Natural killer cell (primary cell): ENCODE results near the gene CCDC102A. TPM values are rescaled to one million over a fixed set of nuclear protein-coding genes. Genes with fewer than 3 reads are reported as not detected.

Source experiments
- ATAC-seq, 3 donors: fragments of 150-1000 bp in 2 of 3; fragments of 200-7000 bp in 1 of 3; cut with Tn5 transposase; 1 replicate in 1 of 3; 2 replicates in 2 of 3; pipeline ENCODE4 v1.10.0; 2021; ENCODE audit warnings: mild to moderate bottlenecking in 2 of 3, moderate library complexity in 2 of 3
- DNase-seq, 2 donors: peaks; one replicate each; pipeline versions ENCODE4 v3.0.0 to v3.0.0-alpha.2; 2013 to 2021; ENCODE audit warnings: mixed read lengths in 1 of 2
- H3K27ac ChIP-seq: one replicate; pipeline ENCODE4 v1.5.1; 2013; ENCODE audit warnings: mild to moderate bottlenecking, low read length
- H3K27me3 ChIP-seq: one replicate; pipeline ENCODE4 v1.6.1; 2013; ENCODE audit warnings: low read length; ENCODE audit not compliant: control insufficient read depth, insufficient read depth
- H3K36me3 ChIP-seq: one replicate; pipeline ENCODE4 v1.6.1; 2013; ENCODE audit warnings: low read length; ENCODE audit not compliant: control insufficient read depth, insufficient read depth
- H3K4me1 ChIP-seq: one replicate; pipeline ENCODE4 v1.6.1; 2013; ENCODE audit warnings: low read length; ENCODE audit not compliant: control insufficient read depth, insufficient read depth
- H3K4me3 ChIP-seq: one replicate; pipeline ENCODE4 v1.5.1; 2013; ENCODE audit warnings: low read length
- H3K9me3 ChIP-seq: one replicate; pipeline ENCODE4 v1.6.1; 2013; ENCODE audit warnings: low read length; ENCODE audit not compliant: control insufficient read depth, insufficient read depth
- H3K27ac Mint-ChIP-seq, 2 donors: one replicate each; pipeline ENCODE4 v1.8.0; 2022; ENCODE audit warnings: mild to moderate bottlenecking in 2 of 2, mixed read lengths in 2 of 2, moderate library complexity in 1 of 2
- H3K27me3 Mint-ChIP-seq, 2 donors: one replicate each; pipeline ENCODE4 v1.8.0; 2022; ENCODE audit warnings: low read depth in 2 of 2, mixed read lengths in 2 of 2
- H3K36me3 Mint-ChIP-seq: one replicate; pipeline ENCODE4 v1.8.0; 2022; ENCODE audit warnings: mixed read lengths
- H3K4me1 Mint-ChIP-seq, 2 donors: one replicate each; pipeline ENCODE4 v1.8.0; 2022; ENCODE audit warnings: mixed read lengths in 2 of 2
- H3K4me3 Mint-ChIP-seq: one replicate; pipeline ENCODE4 v1.8.0; 2022; ENCODE audit warnings: mild to moderate bottlenecking, moderate library complexity, mixed read lengths
- H3K9me3 Mint-ChIP-seq, 2 donors: one replicate each; pipeline ENCODE4 v1.8.0; 2022; ENCODE audit warnings: mixed read lengths in 2 of 2
- CTCF ChIP-seq: fragments of 200-600 bp; IDR thresholded peaks from one replicate; pipeline ENCODE4 v1.8.0; 2022; ENCODE audit warnings: antibody characterized with exemption
- WGBS: methylation state at CpG from one replicate; pipeline ENCODE4 v1.1.7; 2013; ENCODE audit warnings: missing lambda C conversion rate; ENCODE audit not compliant: insufficient coverage; 5-methylcytosine and 5-hydroxymethylcytosine counted together
- intact Hi-C: fragments of 100-400 bp; cut with micrococcal nuclease; formaldehyde crosslinking; loops from one replicate; pipeline ENCODE4 v1.14.2; 2022
- total RNA-seq, 4 donors: library from RNA; stranded (reverse); fragments of 120-200 nt in 1 of 4; gene quantifications; one replicate each; pipeline versions ENCODE4 v1.2.3 to v1.2.4, GENCODE V29; 2013 to 2022

CCDC102A gene
- total RNA-seq, 3 donors from 2014 or later (not counting 1 experiment from before 2014, with no cell fraction given) = 15.5 to 24.4 (median 17.1) TPM

GRCh38 chr16:57481421-57481820 lies 55.0 kb downstream of the CCDC102A start:
- DNase-seq (no peak), ATAC-seq (no peak)
- 92% methylated on average over 4 of the region's 4 CpGs for WGBS
- no peaks in the 10 kb centered on the region for H3K9me3 Mint-ChIP-seq
- no peak overlapping the region for H3K4me3 Mint-ChIP-seq
- no peaks in the 10 kb centered on the region for H3K9me3 ChIP-seq
- no peaks in the 10 kb centered on the region for H3K36me3 ChIP-seq
- H3K27me3 ChIP-seq = no peaks in the 10 kb centered on the region
- peaks cover 22 to 40% of the 10 kb centered on the region in 2 donors for H3K4me1 Mint-ChIP-seq
- H3K36me3 Mint-ChIP-seq = no peaks in the 10 kb centered on the region
- intact Hi-C loops = no loop called here
- no peak for TF ChIP-seq CTCF
- no peak overlapping the region for H3K27ac ChIP-seq
- peaks cover 0 to 3% of the 10 kb centered on the region in 2 donors for H3K27me3 Mint-ChIP-seq
- peaks cover 40% of the 10 kb centered on the region for H3K4me1 ChIP-seq
- no peak overlapping the region for H3K4me3 ChIP-seq
- H3K27ac Mint-ChIP-seq = no peak overlapping the region

- H3K9me3 Mint-ChIP-seq = no peaks in the 10 kb centered on the region
- DNase-seq (no peak), ATAC-seq (no peak)
- H3K4me3 ChIP-seq = no peak overlapping the region
- H3K27me3 ChIP-seq = no peaks in the 10 kb centered on the region
- no peak for TF ChIP-seq CTCF
- no peaks in the 10 kb centered on the region for H3K9me3 ChIP-seq
- H3K4me1 ChIP-seq = peaks cover 42% of the 10 kb centered on the region
- WGBS = 95% methylated on average over 6 of the region's 6 CpGs
- no peak overlapping the region for H3K27ac Mint-ChIP-seq
- no peak overlapping the region for H3K27ac ChIP-seq
- H3K36me3 Mint-ChIP-seq = no peaks in the 10 kb centered on the region
- intact Hi-C loops = no loop called here
- no peak overlapping the region for H3K4me3 Mint-ChIP-seq
- no peaks in the 10 kb centered on the region for H3K36me3 ChIP-seq
- peaks cover 0 to 3% of the 10 kb centered on the region in 2 donors for H3K27me3 Mint-ChIP-seq
- H3K4me1 Mint-ChIP-seq = peaks cover 24 to 43% of the 10 kb centered on the region in 2 donors
Observed at GRCh38 chr16:57480754-57481230, 55.6 kb downstream of the CCDC102A start.

- H3K27me3 Mint-ChIP-seq = peaks cover 0 to 3% of the 10 kb centered on the region in 2 donors
- H3K4me1 Mint-ChIP-seq = peaks cover 19 to 39% of the 10 kb centered on the region in 2 donors
Observed at GRCh38 chr16:57479976-57480753, 56.2 kb downstream of the CCDC102A start.

More at GRCh38 chr16:57479976-57480753, 56.2 kb downstream of the CCDC102A start:
- TF ChIP-seq CTCF = no peak
- Mint-ChIP-seq H3K4me3 (no peak overlapping the region), H3K27ac (no peak overlapping the region), H3K36me3 (no peaks in the 10 kb centered on the region), H3K9me3 (no peaks in the 10 kb centered on the region)
- Histone ChIP-seq H3K9me3 (no peaks in the 10 kb centered on the region), H3K27ac (no peak overlapping the region), H3K4me3 (no peak overlapping the region), H3K27me3 (no peaks in the 10 kb centered on the region), H3K4me1 (peaks cover 37% of the 10 kb centered on the region), H3K36me3 (no peaks in the 10 kb centered on the region)
- ATAC-seq = no peak
- DNase-seq = no peak
- 90% methylated on average over 15 of the region's 15 CpGs for WGBS
- intact Hi-C loops = loop anchor here (5.0 kb wide), 1 partner anchor 37 kb away; no protein-coding TSS in a partner anchor
